ENCODE data around the gene TAP2. TPM values are rescaled to one million over a fixed set of nuclear protein-coding genes. Genes with fewer than 3 reads are reported as not detected.

The TAP2 gene
- total and polyA plus RNA-seq, 2 of the 13 experiments (the other 11 are each of a cell fraction or from before 2014, with no cell fraction given) = 10.3 to 17.6 TPM

DNA sequence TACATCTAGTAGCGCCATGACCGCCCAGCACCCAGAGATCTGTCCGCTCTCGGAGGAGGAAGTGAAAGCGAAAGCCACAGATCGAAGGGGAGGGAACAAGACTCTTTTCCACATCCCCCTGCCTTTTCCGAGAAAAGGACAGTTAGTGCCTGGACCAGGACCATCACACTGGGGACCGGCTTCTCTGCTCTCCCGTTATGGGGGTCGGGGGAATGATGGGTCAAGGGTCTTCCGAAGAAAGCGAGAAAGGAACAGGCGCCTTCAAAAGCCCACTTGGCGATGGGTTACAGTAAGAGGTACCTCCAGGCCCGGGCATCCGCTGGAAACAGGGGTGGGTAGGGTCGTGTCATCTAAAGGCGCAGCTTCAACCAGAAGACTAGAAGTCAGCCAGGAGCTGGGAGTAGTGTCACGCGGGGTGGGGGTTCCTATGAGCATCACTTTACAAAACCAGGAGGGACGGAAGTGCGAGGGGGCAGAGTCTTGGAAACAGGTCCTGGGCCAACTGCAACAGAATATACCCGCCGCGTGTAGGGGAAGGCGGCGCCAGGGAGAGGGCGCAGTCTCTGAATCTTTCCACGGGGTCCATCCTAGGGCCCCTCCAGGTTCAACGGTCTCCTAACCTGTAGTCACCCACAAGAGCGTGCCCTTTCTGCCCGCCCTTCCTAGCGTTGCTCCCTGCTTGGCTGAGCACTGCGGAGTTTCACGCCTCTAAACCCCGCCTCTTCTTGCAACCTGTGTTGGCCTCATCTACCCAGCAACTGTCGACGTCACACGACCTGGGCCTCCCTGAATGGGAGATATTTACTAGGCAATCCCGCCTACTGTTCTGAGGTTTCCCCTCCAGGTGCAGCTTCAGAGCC lies 5.7 kb upstream of the TAP2 start, which contains the start of gene PSMB8 (continued):
- TF ChIP-seq, protein P1, sequence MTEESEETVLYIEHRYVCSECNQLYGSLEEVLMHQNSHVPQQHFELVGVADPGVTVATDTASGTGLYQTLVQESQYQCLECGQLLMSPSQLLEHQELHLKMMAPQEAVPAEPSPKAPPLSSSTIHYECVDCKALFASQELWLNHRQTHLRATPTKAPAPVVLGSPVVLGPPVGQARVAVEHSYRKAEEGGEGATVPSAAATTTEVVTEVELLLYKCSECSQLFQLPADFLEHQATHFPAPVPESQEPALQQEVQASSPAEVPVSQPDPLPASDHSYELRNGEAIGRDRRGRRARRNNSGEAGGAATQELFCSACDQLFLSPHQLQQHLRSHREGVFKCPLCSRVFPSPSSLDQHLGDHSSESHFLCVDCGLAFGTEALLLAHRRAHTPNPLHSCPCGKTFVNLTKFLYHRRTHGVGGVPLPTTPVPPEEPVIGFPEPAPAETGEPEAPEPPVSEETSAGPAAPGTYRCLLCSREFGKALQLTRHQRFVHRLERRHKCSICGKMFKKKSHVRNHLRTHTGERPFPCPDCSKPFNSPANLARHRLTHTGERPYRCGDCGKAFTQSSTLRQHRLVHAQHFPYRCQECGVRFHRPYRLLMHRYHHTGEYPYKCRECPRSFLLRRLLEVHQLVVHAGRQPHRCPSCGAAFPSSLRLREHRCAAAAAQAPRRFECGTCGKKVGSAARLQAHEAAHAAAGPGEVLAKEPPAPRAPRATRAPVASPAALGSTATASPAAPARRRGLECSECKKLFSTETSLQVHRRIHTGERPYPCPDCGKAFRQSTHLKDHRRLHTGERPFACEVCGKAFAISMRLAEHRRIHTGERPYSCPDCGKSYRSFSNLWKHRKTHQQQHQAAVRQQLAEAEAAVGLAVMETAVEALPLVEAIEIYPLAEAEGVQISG (CRISPR knock-in tag; IDR thresholded peaks at IDR 0.05) = peak; percentile 56
- TF ChIP-seq SMARCE1 (IDR thresholded peaks at IDR 0.05; ENCODE audit: borderline replicate concordance) (no peak), KDM5A (IDR thresholded peaks at IDR 0.05; ENCODE audit: borderline replicate concordance, low read length) (peak; percentile 59; the same call in 1 of the 2 replicates), ONECUT2 (CRISPR knock-in tag; IDR thresholded peaks at IDR 0.05) (no peak), ZNF280D (CRISPR knock-in tag; IDR thresholded peaks at IDR 0.05) (no peak), ZNF550 (CRISPR knock-in tag; IDR thresholded peaks at IDR 0.05; ENCODE audit: borderline replicate concordance) (no peak), ZFP1 (CRISPR knock-in tag; IDR thresholded peaks at IDR 0.05) (no peak), PHF20 (CRISPR knock-in tag; IDR thresholded peaks at IDR 0.05) (no peak), SP2 (CRISPR knock-in tag; IDR thresholded peaks at IDR 0.05) (no peak), ATF7-NPFF (CRISPR knock-in tag; IDR thresholded peaks at IDR 0.05; ENCODE audit: low read depth) (no peak), PHF21A (CRISPR knock-in tag; IDR thresholded peaks at IDR 0.05) (no peak), GPBP1L1 (CRISPR knock-in tag; IDR thresholded peaks at IDR 0.05) (no peak), ZNF629 (CRISPR knock-in tag; conservative IDR thresholded peaks at IDR 0.05) (no peak), ATAD3A (CRISPR knock-in tag; IDR thresholded peaks at IDR 0.05) (no peak), FOXP4 (CRISPR knock-in tag; IDR thresholded peaks at IDR 0.05) (no peak; the same call in none of the 2 replicates), MEIS1 (CRISPR knock-in tag; IDR thresholded peaks at IDR 0.05; ENCODE audit: borderline replicate concordance) (no peak; the same call in 1 of the 2 replicates), ZNF709 (CRISPR knock-in tag; IDR thresholded peaks at IDR 0.05) (no peak), XBP1 (CRISPR knock-in tag; IDR thresholded peaks at IDR 0.05) (no peak), RFX1 (IDR thresholded peaks at IDR 0.05) (no peak)
- TF ChIP-seq, protein P2, sequence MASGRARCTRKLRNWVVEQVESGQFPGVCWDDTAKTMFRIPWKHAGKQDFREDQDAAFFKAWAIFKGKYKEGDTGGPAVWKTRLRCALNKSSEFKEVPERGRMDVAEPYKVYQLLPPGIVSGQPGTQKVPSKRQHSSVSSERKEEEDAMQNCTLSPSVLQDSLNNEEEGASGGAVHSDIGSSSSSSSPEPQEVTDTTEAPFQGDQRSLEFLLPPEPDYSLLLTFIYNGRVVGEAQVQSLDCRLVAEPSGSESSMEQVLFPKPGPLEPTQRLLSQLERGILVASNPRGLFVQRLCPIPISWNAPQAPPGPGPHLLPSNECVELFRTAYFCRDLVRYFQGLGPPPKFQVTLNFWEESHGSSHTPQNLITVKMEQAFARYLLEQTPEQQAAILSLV (CRISPR knock-in tag; IDR thresholded peaks at IDR 0.05; ENCODE audit: borderline replicate concordance) = no peak
